Breast epithelium (tissue), 3 donors: ENCODE measurements around the gene ZNF860.

Experiments used
- CTCF ChIP-seq, 3 donors: fragments of 450-650 bp; IDR thresholded peaks; one replicate each; pipeline ENCODE4 v1.5.1; 2016 to 2017; ENCODE audit warnings: antibody characterized with exemption in 3 of 3, mild to moderate bottlenecking in 3 of 3, moderate library complexity in 3 of 3
- POLR2A ChIP-seq: fragments of 450-650 bp; IDR thresholded peaks from one replicate; pipeline ENCODE4 v1.6.1; 2016; ENCODE audit warnings: antibody characterized with exemption, mild to moderate bottlenecking, moderate library complexity

DNA sequence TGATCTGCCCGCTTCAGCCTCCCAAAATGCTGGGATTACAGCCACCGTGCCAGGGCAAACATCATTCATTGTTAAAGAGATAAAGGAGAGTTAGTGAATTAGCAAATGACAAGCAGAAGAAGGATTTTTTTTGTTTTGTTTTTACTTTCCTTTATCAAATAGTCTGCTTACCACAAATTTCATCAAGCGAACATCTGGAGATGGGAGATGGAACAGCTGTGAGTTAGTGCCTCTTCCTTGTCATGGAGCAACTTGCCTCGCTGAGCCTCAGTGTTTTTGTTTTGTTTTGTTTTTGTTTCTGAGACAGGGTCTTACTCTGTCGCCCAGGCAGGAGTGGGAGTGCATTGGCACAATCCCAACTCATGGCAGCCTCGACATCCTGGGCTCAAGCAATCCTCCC is 15.9 kb downstream of the ZNF860 start:
- TF ChIP-seq POLR2A (no peak), CTCF (IDR thresholded peaks at IDR 0.05) (no peak)
